Neural progenitor cell (in vitro differentiated cells): ENCODE data around the gene RBMS1.

Source experiments
- EZH2phosphoT487 ChIP-seq: fragments of 200-600 bp; sonication (generic); IDR thresholded peaks from 2 replicates; pipeline ENCODE4 v1.6.1; 2017; ENCODE audit warnings: antibody characterized with exemption
- TF ChIP-seq, protein P1 (sequence below): fragments of 200-600 bp; sonication (generic); IDR thresholded peaks from 2 replicates; pipeline ENCODE4 v1.5.1; 2017; ENCODE audit warnings: antibody characterized with exemption, mild to moderate bottlenecking

DNA sequence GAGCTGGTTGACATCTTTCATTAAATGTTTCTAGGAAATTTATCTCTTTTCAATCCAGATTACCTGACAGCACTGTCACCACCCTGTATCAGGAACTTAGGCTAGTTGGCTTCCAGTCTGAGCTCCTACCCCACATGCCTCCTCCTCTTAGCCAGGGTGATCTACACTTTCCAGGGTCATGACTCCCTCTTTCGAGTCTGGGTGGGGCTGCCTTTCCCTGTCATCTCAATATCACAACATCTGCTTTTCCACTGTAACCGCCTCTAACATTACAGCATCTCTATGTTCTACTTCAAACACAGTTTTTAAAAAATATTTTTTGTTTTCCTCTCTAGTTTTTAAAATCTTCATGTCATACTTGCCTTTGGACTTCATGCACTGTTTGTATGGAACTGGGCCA, 129.2 kb downstream of the RBMS1 start:
- no peak for TF ChIP-seq EZH2phosphoT487
- TF ChIP-seq, protein P1, sequence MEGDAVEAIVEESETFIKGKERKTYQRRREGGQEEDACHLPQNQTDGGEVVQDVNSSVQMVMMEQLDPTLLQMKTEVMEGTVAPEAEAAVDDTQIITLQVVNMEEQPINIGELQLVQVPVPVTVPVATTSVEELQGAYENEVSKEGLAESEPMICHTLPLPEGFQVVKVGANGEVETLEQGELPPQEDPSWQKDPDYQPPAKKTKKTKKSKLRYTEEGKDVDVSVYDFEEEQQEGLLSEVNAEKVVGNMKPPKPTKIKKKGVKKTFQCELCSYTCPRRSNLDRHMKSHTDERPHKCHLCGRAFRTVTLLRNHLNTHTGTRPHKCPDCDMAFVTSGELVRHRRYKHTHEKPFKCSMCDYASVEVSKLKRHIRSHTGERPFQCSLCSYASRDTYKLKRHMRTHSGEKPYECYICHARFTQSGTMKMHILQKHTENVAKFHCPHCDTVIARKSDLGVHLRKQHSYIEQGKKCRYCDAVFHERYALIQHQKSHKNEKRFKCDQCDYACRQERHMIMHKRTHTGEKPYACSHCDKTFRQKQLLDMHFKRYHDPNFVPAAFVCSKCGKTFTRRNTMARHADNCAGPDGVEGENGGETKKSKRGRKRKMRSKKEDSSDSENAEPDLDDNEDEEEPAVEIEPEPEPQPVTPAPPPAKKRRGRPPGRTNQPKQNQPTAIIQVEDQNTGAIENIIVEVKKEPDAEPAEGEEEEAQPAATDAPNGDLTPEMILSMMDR: no peak
